RPMI7951 (cell line): ENCODE results near the gene NADSYN1. TPM values are rescaled to one million over a fixed set of nuclear protein-coding genes. Genes with fewer than 3 reads are reported as not detected.
"Not testable (repeated sequence)": the region's sequence is repeated elsewhere in the genome, so short reads cannot be mapped to it uniquely, and the experiment has no call there.

Experiments
- DNase-seq: peaks from one replicate; pipeline ENCODE4 v3.0.0-alpha.2; 2012; ENCODE audit warnings: low read depth
- total RNA-seq: library from RNA; depleted of rRNA; stranded (reverse); fragments of >200 nt; shearing (Covaris generic); gene quantifications from 2 replicates; pipeline ENCODE4 v1.2.3, GENCODE V29; 2014

The NADSYN1 gene
- total RNA-seq, 1 experiment from 2014 or later, result 36.9 TPM

GRCh38 chr11:71526796-71527575 is 74.0 kb downstream of the NADSYN1 start, which contains the start of gene KRTAP5-7:
Gene KRTAP5-7, plus strand, starts transcription at chr11:71527267. Its CDS starts 34 bp downstream, at chr11:71527301.
- DNase-seq, result not testable (repeated sequence)

- no peak for DNase-seq
Observed at GRCh38 chr11:71527576-71528210, 74.7 kb downstream of the NADSYN1 start.

GRCh38 chr11:71530602-71531001 is 77.6 kb downstream of the NADSYN1 start:
- no peak for DNase-seq

- no peak for DNase-seq
Observed at GRCh38 chr11:71532036-71532610, 79.1 kb downstream of the NADSYN1 start.

- not testable (repeated sequence) for DNase-seq
Observed at GRCh38 chr11:71534711-71535608, 82.0 kb downstream of the NADSYN1 start.

GRCh38 chr11:71535825-71536224 is 82.8 kb downstream of the NADSYN1 start:
- DNase-seq, result no peak

- DNase-seq, result no peak
Observed at GRCh38 chr11:71537537-71537936, 84.5 kb downstream of the NADSYN1 start.

- DNase-seq, result not testable (repeated sequence)
Observed at GRCh38 chr11:71537977-71538665, 85.1 kb downstream of the NADSYN1 start, which contains the start of gene KRTAP5-8. Gene KRTAP5-8, plus strand, starts transcription at chr11:71538025. Its CDS starts 31 bp downstream, at chr11:71538056.

- DNase-seq, result no peak
Observed at GRCh38 chr11:71538666-71538990, 85.6 kb downstream of the NADSYN1 start.

GRCh38 chr11:71539017-71539416 is 86.0 kb downstream of the NADSYN1 start:
- no peak for DNase-seq

GRCh38 chr11:71539971-71540370 is 87.0 kb downstream of the NADSYN1 start:
- not testable (repeated sequence) for DNase-seq

GRCh38 chr11:71540521-71541304 is 87.7 kb downstream of the NADSYN1 start:
- not testable (repeated sequence) for DNase-seq

- DNase-seq, result no peak
Observed at GRCh38 chr11:71542382-71542781, 89.4 kb downstream of the NADSYN1 start.

GRCh38 chr11:71542879-71543777 is 90.1 kb downstream of the NADSYN1 start:
- no peak for DNase-seq

GRCh38 chr11:71543866-71544265 is 90.9 kb downstream of the NADSYN1 start:
- no peak for DNase-seq

GRCh38 chr11:71544525-71545214 is 91.7 kb downstream of the NADSYN1 start:
- DNase-seq, result no peak

GRCh38 chr11:71545405-71545966 is 92.5 kb downstream of the NADSYN1 start:
- DNase-seq, result no peak

- no peak for DNase-seq
Observed at GRCh38 chr11:71548120-71548519, 95.1 kb downstream of the NADSYN1 start, which contains the start of gene KRTAP5-9. Gene KRTAP5-9, plus strand, starts transcription at chr11:71548420. Its CDS starts 238 bp downstream, at chr11:71548658.
